ENCODE results near the gene OR8U1. TPM values are rescaled to one million over a fixed set of nuclear protein-coding genes. Genes with fewer than 3 reads are reported as not detected.
"Not testable (repeated sequence)": the region's sequence is repeated elsewhere in the genome, so short reads cannot be mapped to it uniquely, and the experiment has no call there.

Gene OR8U1
- polyA plus RNA-seq, 1 donor (not counting 4 experiments of a cell fraction or from before 2014, with no cell fraction given): not detected

DNA sequence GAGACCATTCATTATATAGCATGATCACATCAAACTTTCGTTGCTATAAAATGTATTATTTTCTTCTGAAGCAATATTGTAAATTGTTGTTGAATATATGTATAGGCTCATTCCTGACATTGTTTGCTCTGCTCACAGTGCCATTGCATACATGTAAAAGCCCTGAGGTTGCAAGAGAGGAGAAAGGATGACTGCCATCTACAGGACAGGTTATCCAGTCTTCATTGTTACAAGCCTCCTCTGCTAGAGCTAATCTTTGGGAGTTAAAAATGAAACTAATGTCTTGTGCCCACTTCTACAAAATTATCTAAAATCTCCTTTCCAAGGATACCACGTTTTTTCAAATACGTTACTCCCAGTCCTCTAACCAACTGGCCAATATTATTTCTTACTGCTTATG, 20.6 kb downstream of the OR8U1 start:
- Histone ChIP-seq H4K20me1 (ENCODE audit: control insufficient read depth, extremely low read depth, insufficient read depth, low read length) (no peaks in the 10 kb centered on the region), H3K27ac (ENCODE audit: control insufficient read depth, insufficient read depth, low read length) (no peak overlapping the region), H3K4me2 (ENCODE audit: control insufficient read depth, extremely low read depth, insufficient read depth, low read depth, low read length) (no peak overlapping the region), H3K4me1 (ENCODE audit: control insufficient read depth, extremely low read depth, insufficient read depth, low read length) (no peaks in the 10 kb centered on the region), H3K9me3 (ENCODE audit: control insufficient read depth, low read depth, low read length) (no peaks in the 10 kb centered on the region), H3K9me1 (ENCODE audit: control insufficient read depth, extremely low read depth, insufficient read depth, low read length) (no peaks in the 10 kb centered on the region), H3K79me2 (ENCODE audit: control insufficient read depth, insufficient read depth, low read length) (no peaks in the 10 kb centered on the region), H2AFZ (ENCODE audit: control insufficient read depth, low read length) (no peak overlapping the region), H3K4me3 (ENCODE audit: control insufficient read depth in 2 of 3, extremely low read depth in 1 of 3, insufficient read depth in 2 of 3, low read depth in 1 of 3, low read length in 3 of 3) (no peak overlapping the region), H3K9ac (ENCODE audit: control insufficient read depth, extremely low read depth, insufficient read depth, low read length) (no peak overlapping the region), H3K36me3 (ENCODE audit: control insufficient read depth in 2 of 2, extremely low read depth in 1 of 2, insufficient read depth in 2 of 2, low read length in 2 of 2) (no peaks in the 10 kb centered on the region), H3K27me3 (ENCODE audit: control insufficient read depth, extremely low read depth, insufficient read depth, low read length) (no peaks in the 10 kb centered on the region)
- dilution Hi-C loops (cut with MboI; ENCODE audit: extremely low pct_ligation_motif_present, low sequenced_read_pairs): no loop called here
- no peak for FAIRE-seq
- DNase-seq (ENCODE audit: low read depth, low spot score): no peak
- no peak for TF ChIP-seq EZH2 (IDR thresholded peaks at IDR 0.05; ENCODE audit: low read length)
- TF ChIP-seq, protein P1, sequence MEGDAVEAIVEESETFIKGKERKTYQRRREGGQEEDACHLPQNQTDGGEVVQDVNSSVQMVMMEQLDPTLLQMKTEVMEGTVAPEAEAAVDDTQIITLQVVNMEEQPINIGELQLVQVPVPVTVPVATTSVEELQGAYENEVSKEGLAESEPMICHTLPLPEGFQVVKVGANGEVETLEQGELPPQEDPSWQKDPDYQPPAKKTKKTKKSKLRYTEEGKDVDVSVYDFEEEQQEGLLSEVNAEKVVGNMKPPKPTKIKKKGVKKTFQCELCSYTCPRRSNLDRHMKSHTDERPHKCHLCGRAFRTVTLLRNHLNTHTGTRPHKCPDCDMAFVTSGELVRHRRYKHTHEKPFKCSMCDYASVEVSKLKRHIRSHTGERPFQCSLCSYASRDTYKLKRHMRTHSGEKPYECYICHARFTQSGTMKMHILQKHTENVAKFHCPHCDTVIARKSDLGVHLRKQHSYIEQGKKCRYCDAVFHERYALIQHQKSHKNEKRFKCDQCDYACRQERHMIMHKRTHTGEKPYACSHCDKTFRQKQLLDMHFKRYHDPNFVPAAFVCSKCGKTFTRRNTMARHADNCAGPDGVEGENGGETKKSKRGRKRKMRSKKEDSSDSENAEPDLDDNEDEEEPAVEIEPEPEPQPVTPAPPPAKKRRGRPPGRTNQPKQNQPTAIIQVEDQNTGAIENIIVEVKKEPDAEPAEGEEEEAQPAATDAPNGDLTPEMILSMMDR (optimal IDR thresholded peaks at IDR 0.05 in 1 of 3, IDR thresholded peaks at IDR 0.05 in 1 of 3, conservative IDR thresholded peaks at IDR 0.05 in 1 of 3; ENCODE audit: extremely low read depth in 1 of 3, insufficient read depth in 2 of 3, low read length in 3 of 3): no peak

DNA sequence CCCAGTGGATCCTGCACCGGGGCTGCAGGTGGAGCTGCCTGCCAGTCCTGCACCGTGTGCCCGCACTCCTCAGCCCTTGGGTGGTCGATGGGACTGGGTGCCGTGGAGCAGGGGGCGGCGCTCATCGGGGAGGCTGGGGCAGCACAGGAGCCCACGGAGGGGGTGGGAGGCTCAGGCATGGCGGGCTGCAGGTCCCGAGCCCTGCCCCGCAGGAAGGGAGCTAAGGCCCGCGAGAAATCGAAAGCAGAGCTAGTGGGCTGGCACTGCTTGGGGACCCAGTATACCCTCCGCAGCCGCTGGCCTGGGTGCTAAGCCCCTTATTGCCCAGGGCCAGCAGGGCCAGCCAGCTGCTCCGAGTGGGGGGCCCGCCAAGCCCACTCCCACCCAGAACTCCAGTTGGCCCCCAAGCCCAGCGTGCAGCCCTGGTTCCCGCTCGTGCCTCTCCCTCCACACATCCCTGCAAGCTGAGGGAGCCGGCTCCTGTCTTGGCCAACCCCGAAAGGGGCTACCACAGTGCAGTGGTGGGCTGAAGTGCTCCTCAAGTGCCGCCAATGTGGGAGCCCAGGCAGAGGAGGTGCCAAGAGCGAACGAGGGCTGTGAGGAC, 26.5 kb downstream of the OR8U1 start:
- FAIRE-seq: not testable (repeated sequence)

DNA sequence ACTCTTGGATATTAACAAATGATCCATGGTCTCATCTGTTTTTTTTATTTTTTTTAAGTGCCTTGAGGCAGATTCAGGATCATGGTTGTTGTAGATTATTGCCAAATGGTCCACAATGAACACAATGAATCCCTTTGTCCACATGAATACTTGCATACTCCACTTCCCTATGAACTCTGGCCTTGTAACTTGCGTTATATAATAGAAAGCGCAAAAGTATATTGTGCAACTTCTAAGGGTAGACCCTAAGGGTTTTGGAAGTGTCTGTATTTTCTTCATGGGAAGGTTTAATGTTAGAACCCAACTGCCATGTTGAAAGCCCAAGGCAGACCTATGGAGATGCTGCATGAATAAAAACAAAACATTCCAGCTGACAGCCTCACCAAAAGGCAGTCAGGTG, 29.0 kb downstream of the OR8U1 start:
- no peaks in the 10 kb centered on the region for H3K79me2 ChIP-seq (ENCODE audit: control insufficient read depth, insufficient read depth, low read length)
- H3K36me3 ChIP-seq (ENCODE audit: control insufficient read depth in 2 of 2, extremely low read depth in 1 of 2, insufficient read depth in 2 of 2, low read length in 2 of 2): no peaks in the 10 kb centered on the region
- FAIRE-seq (no peak), DNase-seq (ENCODE audit: low read depth, low spot score) (no peak)
- no peak overlapping the region for H3K9ac ChIP-seq (ENCODE audit: control insufficient read depth, extremely low read depth, insufficient read depth, low read length)
- H3K4me2 ChIP-seq (ENCODE audit: control insufficient read depth, extremely low read depth, insufficient read depth, low read depth, low read length): no peak overlapping the region
- H3K4me1 ChIP-seq (ENCODE audit: control insufficient read depth, extremely low read depth, insufficient read depth, low read length): no peaks in the 10 kb centered on the region
- dilution Hi-C loops (cut with MboI; ENCODE audit: extremely low pct_ligation_motif_present, low sequenced_read_pairs): no loop called here
- no peak overlapping the region for H3K4me3 ChIP-seq (ENCODE audit: control insufficient read depth in 2 of 3, extremely low read depth in 1 of 3, insufficient read depth in 2 of 3, low read depth in 1 of 3, low read length in 3 of 3)
- H4K20me1 ChIP-seq (ENCODE audit: control insufficient read depth, extremely low read depth, insufficient read depth, low read length): no peaks in the 10 kb centered on the region
- no peak overlapping the region for H3K27ac ChIP-seq (ENCODE audit: control insufficient read depth, insufficient read depth, low read length)
- no peaks in the 10 kb centered on the region for H3K27me3 ChIP-seq (ENCODE audit: control insufficient read depth, extremely low read depth, insufficient read depth, low read length)
- no peaks in the 10 kb centered on the region for H3K9me1 ChIP-seq (ENCODE audit: control insufficient read depth, extremely low read depth, insufficient read depth, low read length)
- no peak for TF ChIP-seq EZH2 (IDR thresholded peaks at IDR 0.05; ENCODE audit: low read length)
- TF ChIP-seq, protein P1 (optimal IDR thresholded peaks at IDR 0.05 in 1 of 3, IDR thresholded peaks at IDR 0.05 in 1 of 3, conservative IDR thresholded peaks at IDR 0.05 in 1 of 3; ENCODE audit: extremely low read depth in 1 of 3, insufficient read depth in 2 of 3, low read length in 3 of 3): no peak
- H3K9me3 ChIP-seq (ENCODE audit: control insufficient read depth, low read depth, low read length): no peaks in the 10 kb centered on the region
- no peak overlapping the region for H2AFZ ChIP-seq (ENCODE audit: control insufficient read depth, low read length)

More for the DNA sequence above, 26.5 kb downstream of the OR8U1 start:
- dilution Hi-C loops (cut with MboI; ENCODE audit: extremely low pct_ligation_motif_present, low sequenced_read_pairs); H3K36me3 ChIP-seq (ENCODE audit: control insufficient read depth in 2 of 2, extremely low read depth in 1 of 2, insufficient read depth in 2 of 2, low read length in 2 of 2); H3K9ac ChIP-seq (ENCODE audit: control insufficient read depth, extremely low read depth, insufficient read depth, low read length); H3K79me2 ChIP-seq (ENCODE audit: control insufficient read depth, insufficient read depth, low read length); H3K4me2 ChIP-seq (ENCODE audit: control insufficient read depth, extremely low read depth, insufficient read depth, low read depth, low read length); H3K9me1 ChIP-seq (ENCODE audit: control insufficient read depth, extremely low read depth, insufficient read depth, low read length); H3K27me3 ChIP-seq (ENCODE audit: control insufficient read depth, extremely low read depth, insufficient read depth, low read length); H2AFZ ChIP-seq (ENCODE audit: control insufficient read depth, low read length); H3K4me3 ChIP-seq (ENCODE audit: control insufficient read depth in 2 of 3, extremely low read depth in 1 of 3, insufficient read depth in 2 of 3, low read depth in 1 of 3, low read length in 3 of 3); DNase-seq (ENCODE audit: low read depth, low spot score); H3K9me3 ChIP-seq (ENCODE audit: control insufficient read depth, low read depth, low read length); H4K20me1 ChIP-seq (ENCODE audit: control insufficient read depth, extremely low read depth, insufficient read depth, low read length); H3K4me1 ChIP-seq (ENCODE audit: control insufficient read depth, extremely low read depth, insufficient read depth, low read length); H3K27ac ChIP-seq (ENCODE audit: control insufficient read depth, insufficient read depth, low read length): not testable (repeated sequence)

Data from keratinocyte (primary cell).